Kidney (tissue), 14 donors: ENCODE results near the gene NSUN3. TPM values are rescaled to one million over a fixed set of nuclear protein-coding genes. Genes with fewer than 3 reads are reported as not detected.
A peak's percentile ranks its signal among the peaks of the same experiment; 100 is the strongest.

Source experiments
- DNase-seq, 5 donors: peaks; one replicate each; pipeline ENCODE4 v3.0.0-alpha.2; 2013 to 2020
- FAIRE-seq: peaks from 2 replicates; lab custom pipeline; 2012; peaks lifted over from hg19 to GRCh38; lab: Jason Lieb, UNC
- H3K27ac ChIP-seq, 2 donors: one replicate each; pipeline ENCODE4 v1.7.0; 2013; ENCODE audit warnings: low read depth in 2 of 2, low read length in 2 of 2, inconsistent platforms in 1 of 2
- H3K27me3 ChIP-seq: one replicate; pipeline ENCODE4 v1.7.1; 2013; ENCODE audit warnings: low read length, inconsistent platforms; ENCODE audit not compliant: control insufficient read depth, insufficient read depth
- H3K36me3 ChIP-seq, 3 donors: one replicate each; pipeline versions ENCODE4 v1.7.0 to v1.7.1; 2013; ENCODE audit warnings: low read length in 3 of 3, control low read depth in 1 of 3, inconsistent platforms in 1 of 3; ENCODE audit not compliant: insufficient read depth in 3 of 3, control insufficient read depth in 2 of 3
- H3K4me1 ChIP-seq, 3 donors: one replicate each; pipeline versions ENCODE4 v1.7.0 to v1.7.1; 2013; ENCODE audit warnings: low read length in 3 of 3, inconsistent platforms in 1 of 3, low read depth in 1 of 3; ENCODE audit not compliant: control insufficient read depth in 2 of 3, insufficient read depth in 2 of 3
- H3K4me3 ChIP-seq, 3 donors: one replicate each; pipeline versions ENCODE4 v1.7.0 to v1.8.1; 2013; ENCODE audit warnings: low read length in 3 of 3, control low read depth in 1 of 3, inconsistent platforms in 1 of 3
- H3K9ac ChIP-seq, 3 donors: one replicate each; pipeline versions ENCODE4 v1.7.0 to v1.7.1; 2013; ENCODE audit warnings: low read length in 3 of 3, control low read depth in 1 of 3, inconsistent platforms in 1 of 3
- H3K9me3 ChIP-seq, 3 donors: one replicate each; pipeline versions ENCODE4 v1.7.0 to v1.7.1; 2013; ENCODE audit warnings: low read length in 3 of 3, control low read depth in 1 of 3, inconsistent platforms in 1 of 3; ENCODE audit not compliant: control insufficient read depth in 2 of 3, insufficient read depth in 1 of 3
- intact Hi-C: fragments of 100-400 bp; cut with DNase I; formaldehyde crosslinking; loops from one replicate; pipeline ENCODE4 v1.11.1; 2022
- polyA plus RNA-seq: library from polyadenylated mRNA; stranded (reverse); fragments of 350-450 nt; fragmentation: Illumina TruSeq; extraction: RNeasy Lipid Tissue Mini Kit (QIAGEN cat#74804); gene quantifications from one replicate; pipeline ENCODE4 v1.2.3, GENCODE V29; 2014; ENCODE audit warnings: low read depth, low replicate concordance; ENCODE audit not compliant: insufficient read depth
- total RNA-seq: library from RNA; stranded (reverse); fragmentation: NEBNext Ultra II Directional; extraction: Animal tissue kit (Norgen Biotek cat#: 25700); gene quantifications from one replicate; pipeline ENCODE4 v1.2.1, GENCODE V29; 2021
- TF ChIP-seq, protein P1 (sequence below): IDR thresholded peaks from 3 replicates; pipeline ENCODE4 v1.5.1; 2012; ENCODE audit warnings: mild to moderate bottlenecking, moderate library complexity, borderline replicate concordance; ENCODE audit not compliant: insufficient read depth; ENCODE audit errors: extremely low read depth
- donor health status: control.
- donor health status: control.
- donor health status: control.
- donor health status: control.
- donor health status: control.
- donor health status: DM: yes; HTN: yes; CAD: no.
- donor health status: Normal renal cell carcinoma (clear cell type).

Gene NSUN3
- total and polyA plus RNA-seq, 2 donors from 2014 or later: 6.5 to 16.3 TPM

DNA sequence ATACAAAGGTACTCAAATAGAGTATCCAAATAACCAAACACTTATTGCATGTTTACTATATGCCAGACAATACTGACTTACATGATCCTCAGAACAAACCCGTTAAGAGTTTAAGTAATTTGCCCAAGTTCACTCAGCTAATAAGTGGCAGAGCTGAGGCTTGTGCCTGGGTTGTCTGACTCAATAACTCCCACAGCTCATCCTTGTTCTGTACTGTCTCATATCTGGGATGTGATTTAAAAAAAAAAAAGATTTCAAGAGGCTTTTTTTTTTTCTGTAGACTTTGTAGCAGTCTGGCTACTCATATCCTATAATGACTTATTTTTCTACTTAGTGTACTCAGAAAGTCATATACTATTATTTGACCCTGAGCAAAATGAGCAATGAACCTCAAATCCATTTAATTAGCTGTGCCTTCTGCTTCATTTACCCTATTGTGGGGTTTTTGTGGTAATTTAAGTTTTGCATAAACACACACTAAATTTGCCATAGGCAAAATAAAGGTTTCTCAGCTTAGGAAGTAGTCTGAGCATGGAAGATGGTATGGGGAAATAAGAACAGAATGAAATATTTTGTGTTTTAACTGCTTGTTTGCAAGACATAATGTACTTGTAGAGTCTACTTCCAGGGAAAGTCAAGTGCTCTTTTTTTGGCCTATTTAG, 3.1 kb downstream of the NSUN3 start:
- H3K9me3 ChIP-seq: no peaks in the 10 kb centered on the region
- TF ChIP-seq, protein P1, sequence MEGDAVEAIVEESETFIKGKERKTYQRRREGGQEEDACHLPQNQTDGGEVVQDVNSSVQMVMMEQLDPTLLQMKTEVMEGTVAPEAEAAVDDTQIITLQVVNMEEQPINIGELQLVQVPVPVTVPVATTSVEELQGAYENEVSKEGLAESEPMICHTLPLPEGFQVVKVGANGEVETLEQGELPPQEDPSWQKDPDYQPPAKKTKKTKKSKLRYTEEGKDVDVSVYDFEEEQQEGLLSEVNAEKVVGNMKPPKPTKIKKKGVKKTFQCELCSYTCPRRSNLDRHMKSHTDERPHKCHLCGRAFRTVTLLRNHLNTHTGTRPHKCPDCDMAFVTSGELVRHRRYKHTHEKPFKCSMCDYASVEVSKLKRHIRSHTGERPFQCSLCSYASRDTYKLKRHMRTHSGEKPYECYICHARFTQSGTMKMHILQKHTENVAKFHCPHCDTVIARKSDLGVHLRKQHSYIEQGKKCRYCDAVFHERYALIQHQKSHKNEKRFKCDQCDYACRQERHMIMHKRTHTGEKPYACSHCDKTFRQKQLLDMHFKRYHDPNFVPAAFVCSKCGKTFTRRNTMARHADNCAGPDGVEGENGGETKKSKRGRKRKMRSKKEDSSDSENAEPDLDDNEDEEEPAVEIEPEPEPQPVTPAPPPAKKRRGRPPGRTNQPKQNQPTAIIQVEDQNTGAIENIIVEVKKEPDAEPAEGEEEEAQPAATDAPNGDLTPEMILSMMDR: no peak
- no peak overlapping the region for H3K27ac ChIP-seq
- intact Hi-C loops: no loop called here
- DNase-seq (no peak), FAIRE-seq (no peak)
- no peak overlapping the region for H3K4me3 ChIP-seq
- H3K9ac ChIP-seq: no peak overlapping the region
- H3K36me3 ChIP-seq: peaks cover 0 to 4% (median 0%) of the 10 kb centered on the region in 3 donors
- no peaks in the 10 kb centered on the region for H3K27me3 ChIP-seq
- peaks cover 0 to 4% (median 3%) of the 10 kb centered on the region in 3 donors for H3K4me1 ChIP-seq

DNA sequence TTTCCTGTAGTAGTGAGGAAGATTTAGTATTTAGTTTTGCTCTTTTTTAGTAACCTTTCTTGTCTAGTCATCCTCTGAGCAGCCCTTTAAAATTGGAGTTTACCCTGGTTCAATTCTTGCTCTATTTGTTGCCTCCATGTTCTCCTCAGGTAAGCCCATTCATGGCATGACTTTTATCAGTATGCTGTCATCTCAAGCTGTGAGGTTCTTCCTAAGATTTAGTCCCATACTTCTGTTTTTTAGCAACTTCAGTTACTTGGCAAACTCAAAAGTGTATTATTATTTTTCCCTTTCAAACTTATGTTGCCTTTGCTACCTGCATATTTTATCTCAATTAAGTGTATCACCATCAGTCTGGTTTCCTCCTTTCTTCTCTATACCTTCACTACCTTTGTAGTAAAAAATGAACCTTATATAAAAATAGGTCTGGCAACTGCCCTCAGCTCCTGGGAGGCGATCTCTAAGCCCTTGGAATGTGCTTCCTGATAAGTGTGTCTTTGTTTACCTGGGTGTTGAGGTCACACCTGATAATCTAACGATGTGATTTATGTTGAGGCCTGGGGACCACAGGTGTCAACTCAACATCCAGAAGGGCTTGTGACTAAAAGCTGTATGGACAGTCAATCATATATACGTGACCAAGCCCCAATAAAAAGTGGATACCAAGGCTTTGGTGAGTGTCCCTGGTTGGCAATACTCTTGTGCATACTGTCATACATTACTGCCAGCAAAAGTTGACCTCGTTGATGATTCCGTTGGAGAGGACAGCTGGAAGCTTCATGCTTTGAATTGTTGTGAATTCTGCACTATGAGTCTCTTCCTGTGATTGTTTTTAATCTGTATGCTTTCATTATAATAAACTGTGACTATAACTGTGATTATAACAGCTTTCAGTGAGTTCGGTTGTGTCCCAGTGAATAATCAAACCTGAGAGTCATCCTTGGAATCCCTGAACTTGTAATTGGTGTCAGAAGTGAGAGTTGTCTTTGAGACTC, 3.9 kb downstream of the NSUN3 start:
- DNase-seq: no peak
- intact Hi-C loops: no loop called here
- peaks cover 0 to 4% (median 2%) of the 10 kb centered on the region in 3 donors for H3K4me1 ChIP-seq
- peaks cover 2 to 6% (median 4%) of the 10 kb centered on the region in 3 donors for H3K36me3 ChIP-seq
- no peak overlapping the region for H3K27ac ChIP-seq
- H3K9me3 ChIP-seq: no peaks in the 10 kb centered on the region
- no peak overlapping the region for H3K9ac ChIP-seq
- no peaks in the 10 kb centered on the region for H3K27me3 ChIP-seq
- no peak overlapping the region for H3K4me3 ChIP-seq
- TF ChIP-seq, protein P1: no peak
- FAIRE-seq: no peak

DNA sequence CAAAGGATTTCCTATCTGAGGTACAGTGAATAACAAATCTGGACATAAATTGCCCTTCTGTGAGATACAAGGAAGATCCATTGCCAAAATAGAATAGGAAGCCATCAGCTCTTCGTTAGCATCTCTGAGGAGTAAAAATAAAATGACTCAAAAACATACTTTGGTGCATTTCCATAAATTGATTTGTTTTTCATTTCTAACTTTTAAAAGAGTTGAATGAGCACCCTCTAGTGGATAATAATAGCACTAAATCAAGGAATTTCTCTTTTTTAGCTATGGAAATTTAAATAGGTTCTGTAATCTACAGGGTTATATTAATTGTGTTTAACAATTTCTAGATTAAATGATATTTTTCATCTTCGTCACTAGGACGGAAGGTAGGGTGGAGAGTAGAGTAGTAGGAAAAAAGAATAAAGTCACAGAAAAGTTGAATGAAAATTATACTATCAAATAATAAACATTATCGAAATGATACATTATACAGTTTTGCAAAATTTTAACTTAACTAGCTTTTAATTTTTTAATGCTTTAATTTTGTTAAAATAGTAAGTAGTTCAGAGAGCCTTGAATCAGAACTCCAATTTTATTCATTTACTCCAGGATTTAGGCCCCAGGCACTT, 6.4 kb downstream of the NSUN3 start:
- TF ChIP-seq, protein P1: peak; percentile 21
- Histone ChIP-seq H3K27ac (no peak overlapping the region), H3K9ac (no peak overlapping the region), H3K36me3 (peaks cover 3 to 6% (median 4%) of the 10 kb centered on the region in 3 donors), H3K27me3 (no peaks in the 10 kb centered on the region), H3K4me1 (no peaks in the 10 kb centered on the region), H3K9me3 (no peaks in the 10 kb centered on the region), H3K4me3 (no peak overlapping the region)
- peak in 1 of 5 donors; percentile 22 for DNase-seq
- peak; percentile 96 for FAIRE-seq
- intact Hi-C loops: no loop called here
